ENCODE measurements around the gene BEAN1.

DNA sequence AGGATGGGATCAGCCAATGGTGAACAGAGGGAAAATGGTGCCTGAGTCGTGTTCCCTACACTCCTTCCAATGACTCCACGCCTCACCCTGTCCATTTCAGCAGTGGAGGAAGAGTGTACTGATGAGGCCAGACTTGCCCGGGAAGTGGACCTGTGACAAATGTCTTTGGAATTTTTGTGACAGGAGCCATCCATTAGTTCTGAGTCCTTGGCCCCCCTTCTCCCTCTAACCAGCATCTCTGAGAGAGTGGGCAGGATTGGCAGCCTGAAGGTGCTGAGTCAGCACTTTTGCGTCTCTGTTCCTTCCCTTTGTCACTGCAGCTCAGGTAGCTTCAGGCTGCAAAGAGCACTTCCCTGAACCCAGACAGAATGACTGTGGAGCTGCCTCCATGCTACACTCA lies 30.8 kb downstream of the BEAN1 start:
- TF ChIP-seq HNRNPUL1 (IDR thresholded peaks at IDR 0.05; ENCODE audit: low read length) (no peak), SLC30A9 (CRISPR knock-in tag; IDR thresholded peaks at IDR 0.05) (no peak), TBP (optimal IDR thresholded peaks at IDR 0.05; ENCODE audit: low read depth, low read length) (no peak), TCF7L2 (IDR thresholded peaks at IDR 0.05; ENCODE audit: low read depth, low read length) (no peak), TRIM28 (IDR thresholded peaks at IDR 0.05) (no peak)
- TF ChIP-seq, protein P1, sequence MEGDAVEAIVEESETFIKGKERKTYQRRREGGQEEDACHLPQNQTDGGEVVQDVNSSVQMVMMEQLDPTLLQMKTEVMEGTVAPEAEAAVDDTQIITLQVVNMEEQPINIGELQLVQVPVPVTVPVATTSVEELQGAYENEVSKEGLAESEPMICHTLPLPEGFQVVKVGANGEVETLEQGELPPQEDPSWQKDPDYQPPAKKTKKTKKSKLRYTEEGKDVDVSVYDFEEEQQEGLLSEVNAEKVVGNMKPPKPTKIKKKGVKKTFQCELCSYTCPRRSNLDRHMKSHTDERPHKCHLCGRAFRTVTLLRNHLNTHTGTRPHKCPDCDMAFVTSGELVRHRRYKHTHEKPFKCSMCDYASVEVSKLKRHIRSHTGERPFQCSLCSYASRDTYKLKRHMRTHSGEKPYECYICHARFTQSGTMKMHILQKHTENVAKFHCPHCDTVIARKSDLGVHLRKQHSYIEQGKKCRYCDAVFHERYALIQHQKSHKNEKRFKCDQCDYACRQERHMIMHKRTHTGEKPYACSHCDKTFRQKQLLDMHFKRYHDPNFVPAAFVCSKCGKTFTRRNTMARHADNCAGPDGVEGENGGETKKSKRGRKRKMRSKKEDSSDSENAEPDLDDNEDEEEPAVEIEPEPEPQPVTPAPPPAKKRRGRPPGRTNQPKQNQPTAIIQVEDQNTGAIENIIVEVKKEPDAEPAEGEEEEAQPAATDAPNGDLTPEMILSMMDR (IDR thresholded peaks at IDR 0.05 in 2 of 3, conservative IDR thresholded peaks at IDR 0.05 in 1 of 3; ENCODE audit: insufficient read depth in 2 of 3, low read depth in 1 of 3, low read length in 3 of 3), result no peak
- TF ChIP-seq, protein P2, sequence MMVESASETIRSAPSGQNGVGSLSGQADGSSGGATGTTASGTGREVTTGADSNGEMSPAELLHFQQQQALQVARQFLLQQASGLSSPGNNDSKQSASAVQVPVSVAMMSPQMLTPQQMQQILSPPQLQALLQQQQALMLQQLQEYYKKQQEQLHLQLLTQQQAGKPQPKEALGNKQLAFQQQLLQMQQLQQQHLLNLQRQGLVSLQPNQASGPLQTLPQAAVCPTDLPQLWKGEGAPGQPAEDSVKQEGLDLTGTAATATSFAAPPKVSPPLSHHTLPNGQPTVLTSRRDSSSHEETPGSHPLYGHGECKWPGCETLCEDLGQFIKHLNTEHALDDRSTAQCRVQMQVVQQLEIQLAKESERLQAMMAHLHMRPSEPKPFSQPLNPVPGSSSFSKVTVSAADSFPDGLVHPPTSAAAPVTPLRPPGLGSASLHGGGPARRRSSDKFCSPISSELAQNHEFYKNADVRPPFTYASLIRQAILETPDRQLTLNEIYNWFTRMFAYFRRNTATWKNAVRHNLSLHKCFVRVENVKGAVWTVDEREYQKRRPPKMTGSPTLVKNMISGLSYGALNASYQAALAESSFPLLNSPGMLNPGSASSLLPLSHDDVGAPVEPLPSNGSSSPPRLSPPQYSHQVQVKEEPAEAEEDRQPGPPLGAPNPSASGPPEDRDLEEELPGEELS (CRISPR knock-in tag; IDR thresholded peaks at IDR 0.05; ENCODE audit: borderline replicate concordance), result no peak
- TF ChIP-seq, protein P3, sequence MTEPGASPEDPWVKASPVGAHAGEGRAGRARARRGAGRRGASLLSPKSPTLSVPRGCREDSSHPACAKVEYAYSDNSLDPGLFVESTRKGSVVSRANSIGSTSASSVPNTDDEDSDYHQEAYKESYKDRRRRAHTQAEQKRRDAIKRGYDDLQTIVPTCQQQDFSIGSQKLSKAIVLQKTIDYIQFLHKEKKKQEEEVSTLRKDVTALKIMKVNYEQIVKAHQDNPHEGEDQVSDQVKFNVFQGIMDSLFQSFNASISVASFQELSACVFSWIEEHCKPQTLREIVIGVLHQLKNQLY (CRISPR knock-in tag; conservative IDR thresholded peaks at IDR 0.05), result no peak
- TF ChIP-seq, protein P4, sequence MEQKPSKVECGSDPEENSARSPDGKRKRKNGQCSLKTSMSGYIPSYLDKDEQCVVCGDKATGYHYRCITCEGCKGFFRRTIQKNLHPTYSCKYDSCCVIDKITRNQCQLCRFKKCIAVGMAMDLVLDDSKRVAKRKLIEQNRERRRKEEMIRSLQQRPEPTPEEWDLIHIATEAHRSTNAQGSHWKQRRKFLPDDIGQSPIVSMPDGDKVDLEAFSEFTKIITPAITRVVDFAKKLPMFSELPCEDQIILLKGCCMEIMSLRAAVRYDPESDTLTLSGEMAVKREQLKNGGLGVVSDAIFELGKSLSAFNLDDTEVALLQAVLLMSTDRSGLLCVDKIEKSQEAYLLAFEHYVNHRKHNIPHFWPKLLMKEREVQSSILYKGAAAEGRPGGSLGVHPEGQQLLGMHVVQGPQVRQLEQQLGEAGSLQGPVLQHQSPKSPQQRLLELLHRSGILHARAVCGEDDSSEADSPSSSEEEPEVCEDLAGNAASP (IDR thresholded peaks at IDR 0.05), result no peak
- TF ChIP-seq, protein P5, sequence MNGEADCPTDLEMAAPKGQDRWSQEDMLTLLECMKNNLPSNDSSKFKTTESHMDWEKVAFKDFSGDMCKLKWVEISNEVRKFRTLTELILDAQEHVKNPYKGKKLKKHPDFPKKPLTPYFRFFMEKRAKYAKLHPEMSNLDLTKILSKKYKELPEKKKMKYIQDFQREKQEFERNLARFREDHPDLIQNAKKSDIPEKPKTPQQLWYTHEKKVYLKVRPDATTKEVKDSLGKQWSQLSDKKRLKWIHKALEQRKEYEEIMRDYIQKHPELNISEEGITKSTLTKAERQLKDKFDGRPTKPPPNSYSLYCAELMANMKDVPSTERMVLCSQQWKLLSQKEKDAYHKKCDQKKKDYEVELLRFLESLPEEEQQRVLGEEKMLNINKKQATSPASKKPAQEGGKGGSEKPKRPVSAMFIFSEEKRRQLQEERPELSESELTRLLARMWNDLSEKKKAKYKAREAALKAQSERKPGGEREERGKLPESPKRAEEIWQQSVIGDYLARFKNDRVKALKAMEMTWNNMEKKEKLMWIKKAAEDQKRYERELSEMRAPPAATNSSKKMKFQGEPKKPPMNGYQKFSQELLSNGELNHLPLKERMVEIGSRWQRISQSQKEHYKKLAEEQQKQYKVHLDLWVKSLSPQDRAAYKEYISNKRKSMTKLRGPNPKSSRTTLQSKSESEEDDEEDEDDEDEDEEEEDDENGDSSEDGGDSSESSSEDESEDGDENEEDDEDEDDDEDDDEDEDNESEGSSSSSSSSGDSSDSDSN (IDR thresholded peaks at IDR 0.05; ENCODE audit: borderline replicate concordance in 1 of 2, low read depth in 2 of 2, low read length in 2 of 2), result no peak
- TF ChIP-seq, protein P6, sequence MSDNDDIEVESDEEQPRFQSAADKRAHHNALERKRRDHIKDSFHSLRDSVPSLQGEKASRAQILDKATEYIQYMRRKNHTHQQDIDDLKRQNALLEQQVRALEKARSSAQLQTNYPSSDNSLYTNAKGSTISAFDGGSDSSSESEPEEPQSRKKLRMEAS (CRISPR knock-in tag; IDR thresholded peaks at IDR 0.05), result no peak

Measured in K562 (cell line).